ENCODE measurements around the gene C16orf96. TPM values are rescaled to one million over a fixed set of nuclear protein-coding genes. Genes with fewer than 3 reads are reported as not detected.

The C16orf96 gene
- total RNA-seq, 4 donors from 2014 or later = 0.26 to 0.35 (median 0.30) TPM; not detected in 1

- Histone ChIP-seq H3K4me3 (no peak overlapping the region), H3K27ac (no peak overlapping the region), H3K9me3 (no peaks in the 10 kb centered on the region), H3K27me3 (no peaks in the 10 kb centered on the region), H3K36me3 (no peaks in the 10 kb centered on the region), H3K4me1 (peaks cover 0 to 6% of the 10 kb centered on the region in 2 donors)
- intact Hi-C loops (cut with DNase I; ENCODE audit: low total_unique reads) = no loop called here
- no peak for TF ChIP-seq POLR2A (IDR thresholded peaks at IDR 0.05)
- no peak for TF ChIP-seq CTCF (IDR thresholded peaks at IDR 0.05)
- no peak for DNase-seq
Observed at GRCh38 chr16:4519274-4520058, 36.7 kb upstream of the C16orf96 start.

GRCh38 chr16:4520913-4521312, 35.2 kb upstream of the C16orf96 start:
- no peak for DNase-seq
- H3K36me3 ChIP-seq = no peaks in the 10 kb centered on the region
- no peaks in the 10 kb centered on the region for H3K27me3 ChIP-seq
- H3K27ac ChIP-seq = no peak overlapping the region
- intact Hi-C loops (cut with DNase I; ENCODE audit: low total_unique reads) = no loop called here
- H3K4me3 ChIP-seq = no peak overlapping the region
- H3K9me3 ChIP-seq = no peaks in the 10 kb centered on the region
- TF ChIP-seq CTCF (IDR thresholded peaks at IDR 0.05) = no peak
- TF ChIP-seq POLR2A (IDR thresholded peaks at IDR 0.05) = no peak
- peaks cover 0 to 6% of the 10 kb centered on the region in 2 donors for H3K4me1 ChIP-seq

GRCh38 chr16:4522051-4522581, 34.0 kb upstream of the C16orf96 start:
- intact Hi-C loops (cut with DNase I; ENCODE audit: low total_unique reads) = no loop called here
- no peaks in the 10 kb centered on the region for H3K27me3 ChIP-seq
- H3K36me3 ChIP-seq = no peaks in the 10 kb centered on the region
- no peak overlapping the region for H3K4me3 ChIP-seq
- TF ChIP-seq CTCF (IDR thresholded peaks at IDR 0.05) (no peak), POLR2A (IDR thresholded peaks at IDR 0.05) (no peak)
- H3K4me1 ChIP-seq = peaks cover 0 to 6% of the 10 kb centered on the region in 2 donors
- no peaks in the 10 kb centered on the region for H3K9me3 ChIP-seq
- no peak for DNase-seq
- no peak overlapping the region for H3K27ac ChIP-seq

- TF ChIP-seq POLR2A (IDR thresholded peaks at IDR 0.05) = no peak
- no peaks in the 10 kb centered on the region for H3K36me3 ChIP-seq
- no peak for DNase-seq
- H3K4me3 ChIP-seq = no peak overlapping the region
- H3K27me3 ChIP-seq = no peaks in the 10 kb centered on the region
- H3K4me1 ChIP-seq = no peaks in the 10 kb centered on the region
- no peak overlapping the region for H3K27ac ChIP-seq
- intact Hi-C loops (cut with DNase I; ENCODE audit: low total_unique reads) = no loop called here
- no peaks in the 10 kb centered on the region for H3K9me3 ChIP-seq
Observed at GRCh38 chr16:4523686-4524085, 32.5 kb upstream of the C16orf96 start.

- intact Hi-C loops (cut with DNase I; ENCODE audit: low total_unique reads) = no loop called here
- Histone ChIP-seq H3K36me3 (no peaks in the 10 kb centered on the region), H3K9me3 (no peaks in the 10 kb centered on the region), H3K27ac (no peak overlapping the region), H3K27me3 (no peaks in the 10 kb centered on the region), H3K4me3 (no peak overlapping the region), H3K4me1 (no peaks in the 10 kb centered on the region)
- no peak for DNase-seq
- no peak for TF ChIP-seq POLR2A (IDR thresholded peaks at IDR 0.05)
- no peak for TF ChIP-seq CTCF (IDR thresholded peaks at IDR 0.05)
Observed at GRCh38 chr16:4524571-4524970, 31.6 kb upstream of the C16orf96 start.
